Kasumi-1 (cell line): ENCODE data around the gene SUSD1.
"Not testable (repeated sequence)": the region's sequence is repeated elsewhere in the genome, so short reads cannot be mapped to it uniquely, and the experiment has no call there.

Source experiments
- DNase-seq, 2 experiments: peaks; one replicate each; lab custom pipeline; 2025; lab: John Stamatoyannopoulos, UW

Gene SUSD1

GRCh38 chr9:112094948-112095681, 80.0 kb downstream of the SUSD1 start:
- DNase-seq: no peak

GRCh38 chr9:112094241-112094640, 80.9 kb downstream of the SUSD1 start:
- DNase-seq: no peak

GRCh38 chr9:112093870-112094216, 81.3 kb downstream of the SUSD1 start:
- no peak for DNase-seq

GRCh38 chr9:112093147-112093869, 81.8 kb downstream of the SUSD1 start:
- no peak for DNase-seq

- no peak for DNase-seq
Observed at GRCh38 chr9:112091810-112092209, 83.3 kb downstream of the SUSD1 start.

- no peak for DNase-seq
Observed at GRCh38 chr9:112087506-112087905, 87.6 kb downstream of the SUSD1 start.

- DNase-seq: peak; percentile 35 to 54
Observed at GRCh38 chr9:112086627-112087026, 88.5 kb downstream of the SUSD1 start.

GRCh38 chr9:112084907-112085306, 90.2 kb downstream of the SUSD1 start:
- no peak for DNase-seq

GRCh38 chr9:112084334-112084733, 90.8 kb downstream of the SUSD1 start:
- no peak for DNase-seq

GRCh38 chr9:112081918-112082729, 93.0 kb downstream of the SUSD1 start:
- no peak for DNase-seq

- no peak for DNase-seq
Observed at GRCh38 chr9:112080831-112081542, 94.1 kb downstream of the SUSD1 start.

GRCh38 chr9:112078432-112078831, 96.7 kb downstream of the SUSD1 start:
- no peak for DNase-seq

- no peak for DNase-seq
Observed at GRCh38 chr9:112076814-112077213, 98.3 kb downstream of the SUSD1 start.

- no peak for DNase-seq
Observed at GRCh38 chr9:112075009-112075378, 100.1 kb downstream of the SUSD1 start.

- peak; percentile 55 to 80 for DNase-seq
Observed at GRCh38 chr9:112074250-112075008, 100.7 kb downstream of the SUSD1 start.

GRCh38 chr9:112073639-112074173, 101.4 kb downstream of the SUSD1 start:
- DNase-seq: not testable (repeated sequence)

GRCh38 chr9:112072721-112073638, 102.1 kb downstream of the SUSD1 start:
- DNase-seq: no peak

- DNase-seq: peak; percentile 76 to 87
Observed at GRCh38 chr9:112069318-112070169, 105.6 kb downstream of the SUSD1 start.
